K562 (cell line): Measurements from ENCODE around the gene ZNF547. TPM values are rescaled to one million over a fixed set of nuclear protein-coding genes. Genes with fewer than 3 reads are reported as not detected.

Experiments
- KDM4B ChIP-seq, 2 experiments: fragments of 450-650 bp in 1 of 2; sonication (generic) in 1 of 2; IDR thresholded peaks; 2 replicates each; pipeline ENCODE4 v1.6.1; 2016 to 2017; ENCODE audit warnings: borderline replicate concordance in 2 of 2, antibody characterized with exemption in 1 of 2, low read depth in 1 of 2, mild to moderate bottlenecking in 1 of 2
- NBN ChIP-seq: fragments of 450-650 bp; IDR thresholded peaks from 2 replicates; pipeline ENCODE4 v1.6.1; 2016; ENCODE audit warnings: low read depth, mild to moderate bottlenecking
- NCOR1 ChIP-seq: fragments of 450-650 bp; IDR thresholded peaks from 2 replicates; pipeline ENCODE4 v1.6.1; 2016; ENCODE audit warnings: mild to moderate bottlenecking, moderate library complexity
- NR4A1 ChIP-seq, 2 experiments: fragments of 250-450 bp in 1 of 2; fragments of 450-650 bp in 1 of 2; sonication (Bioruptor Pico) in 1 of 2; IDR thresholded peaks; 2 replicates each; pipeline versions ENCODE4 v1.4.0 to v1.6.1; 2016 to 2020; ENCODE audit warnings: mild to moderate bottlenecking in 2 of 2, missing compliant biosample characterization in 1 of 2, missing genetic modification characterization in 1 of 2, moderate library complexity in 1 of 2
- NRF1 ChIP-seq, 2 experiments: fragments of 450-650 bp; IDR thresholded peaks in 1 of 2; conservative IDR thresholded peaks in 1 of 2; 2 replicates each; pipeline ENCODE4 v1.6.1; 2014; ENCODE audit warnings: mild to moderate bottlenecking in 2 of 2
- PHF20 ChIP-seq: fragments of 450-650 bp; IDR thresholded peaks from 2 replicates; pipeline ENCODE4 v1.6.1; 2018; ENCODE audit not compliant: partially characterized antibody
- SAP30 ChIP-seq: fragments of 200-600 bp; sonication (generic); IDR thresholded peaks from 2 replicates; pipeline ENCODE4 v1.6.1; 2012; ENCODE audit warnings: borderline replicate concordance, low read depth, mild to moderate bottlenecking, moderate library complexity, low read length, control low read depth, inconsistent platforms; ENCODE audit not compliant: insufficient read depth, poor library complexity, severe bottlenecking
- SMARCE1 ChIP-seq: fragments of 450-650 bp; IDR thresholded peaks from 2 replicates; pipeline ENCODE4 v1.7.1; 2016; ENCODE audit warnings: mild to moderate bottlenecking
- TAF1 ChIP-seq: IDR thresholded peaks from 2 replicates; pipeline ENCODE4 v1.6.1; 2011; ENCODE audit warnings: mild to moderate bottlenecking, low read length, moderate library complexity; ENCODE audit not compliant: insufficient read depth, control insufficient read depth, severe bottlenecking; ENCODE audit errors: extremely low read depth
- THRAP3 ChIP-seq: fragments of 450-650 bp; IDR thresholded peaks from 2 replicates; pipeline ENCODE4 v1.6.1; 2016; ENCODE audit warnings: mild to moderate bottlenecking, inconsistent platforms, borderline replicate concordance
- ZNF445 ChIP-seq: fragments of 250-450 bp; sonication (Bioruptor Pico); IDR thresholded peaks from 2 replicates; pipeline ENCODE4 v1.4.0; 2020; ENCODE audit warnings: low read depth, mild to moderate bottlenecking, moderate library complexity
- ZNF766 ChIP-seq: fragments of 200-800 bp; sonication (Bioruptor generic); conservative IDR thresholded peaks from 2 replicates; pipeline ENCODE4 v1.6.1; 2016; ENCODE audit warnings: missing genetic modification characterization, missing compliant biosample characterization
- polyA plus RNA-seq, 8 experiments: library from polyadenylated mRNA; depleted of rRNA in 4 of 8; stranded (reverse) in 5 of 8; unstranded in 3 of 8; fragments of >200 nt; fragmentation: Nextera tagmentation in 2 of 8; fragmentation: Illumina TruSeq in 1 of 8; extraction: Ambion mirVana in 2 of 8; extraction: Trizol in 1 of 8; gene quantifications; 2 replicates each; pipeline versions ENCODE4 v1.2.1 to v1.2.3, GENCODE V29; 2011 to 2014; ENCODE audit warnings: inconsistent platforms in 1 of 8, missing spikeins in 1 of 8
- total RNA-seq, 7 experiments: library from RNA; depleted of rRNA in 6 of 7; stranded (reverse); fragments of >200 nt in 6 of 7; fragmentation: Illumina TruSeq in 2 of 7; extraction: Trizol in 2 of 7; gene quantifications; 2 replicates each; pipeline versions ENCODE4 v1.2.1 to v1.2.3, GENCODE V29; 2011 to 2021; ENCODE audit warnings: low replicate concordance in 1 of 7
- TF ChIP-seq, protein P1 (sequence below): sonication (generic); formaldehyde crosslinking; IDR thresholded peaks from 2 replicates; pipeline ENCODE4 v1.8.0; 2023; ENCODE audit warnings: missing genetic modification reagents, mild to moderate bottlenecking, borderline replicate concordance
- TF ChIP-seq, protein P2 (sequence below): fragments of 150-350 bp; IDR thresholded peaks from 2 replicates; pipeline ENCODE4 v1.6.1; 2014; ENCODE audit warnings: low read depth, mild to moderate bottlenecking, low read length, borderline replicate concordance
- TF ChIP-seq, protein P3 (sequence below): IDR thresholded peaks from 3 replicates; pipeline ENCODE4 v1.6.1; 2011; ENCODE audit warnings: borderline replicate concordance, mild to moderate bottlenecking; ENCODE audit not compliant: insufficient read length, insufficient read depth

ZNF547 gene
- total and polyA plus RNA-seq, 9 of the 15 experiments (the other 6 are each of a cell fraction or from before 2014, with no cell fraction given) = 0.03 to 0.96 (median 0.30) TPM

DNA sequence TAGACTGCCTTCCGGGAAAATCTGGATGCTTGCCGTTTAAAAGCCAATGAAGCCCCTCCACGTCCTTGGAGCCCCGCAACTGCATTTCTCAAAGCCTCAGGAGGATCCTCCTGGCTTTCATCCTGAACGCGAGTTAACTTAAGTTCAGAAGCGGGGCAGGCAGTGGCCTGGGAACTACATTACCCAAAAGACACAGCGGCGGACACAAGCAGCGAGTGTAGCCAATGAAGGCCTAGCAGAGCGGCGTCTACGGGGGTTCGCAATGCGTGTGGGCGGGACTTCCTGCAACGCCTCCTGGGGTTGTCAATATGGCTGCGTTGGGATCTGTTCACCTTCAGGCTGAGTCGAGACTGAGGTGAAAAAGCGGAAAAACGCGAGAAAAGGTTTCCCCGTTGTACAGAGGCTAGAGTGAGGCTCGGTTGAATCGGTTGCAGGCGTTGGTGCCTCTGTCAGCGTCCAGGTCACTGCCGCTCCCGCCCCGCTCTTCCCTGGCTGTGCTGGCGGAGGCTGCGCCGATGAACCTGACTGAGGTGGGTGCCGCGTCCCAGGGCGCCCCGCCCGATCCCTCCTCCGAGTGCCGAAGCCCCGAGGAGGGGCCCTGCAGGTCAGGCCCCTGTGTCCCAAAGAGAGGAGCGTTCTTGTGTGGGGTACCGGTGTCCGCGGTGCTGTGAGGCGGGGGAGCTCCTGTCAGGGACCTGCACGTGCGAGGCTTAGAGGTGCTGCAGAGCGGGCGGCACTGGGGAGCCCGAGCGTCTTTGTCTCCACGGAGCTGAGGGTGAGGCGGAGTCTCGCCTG is 47.7 kb downstream of the ZNF547 start, which contains the start of gene ZNF17 (continued):
- TF ChIP-seq, protein P1, sequence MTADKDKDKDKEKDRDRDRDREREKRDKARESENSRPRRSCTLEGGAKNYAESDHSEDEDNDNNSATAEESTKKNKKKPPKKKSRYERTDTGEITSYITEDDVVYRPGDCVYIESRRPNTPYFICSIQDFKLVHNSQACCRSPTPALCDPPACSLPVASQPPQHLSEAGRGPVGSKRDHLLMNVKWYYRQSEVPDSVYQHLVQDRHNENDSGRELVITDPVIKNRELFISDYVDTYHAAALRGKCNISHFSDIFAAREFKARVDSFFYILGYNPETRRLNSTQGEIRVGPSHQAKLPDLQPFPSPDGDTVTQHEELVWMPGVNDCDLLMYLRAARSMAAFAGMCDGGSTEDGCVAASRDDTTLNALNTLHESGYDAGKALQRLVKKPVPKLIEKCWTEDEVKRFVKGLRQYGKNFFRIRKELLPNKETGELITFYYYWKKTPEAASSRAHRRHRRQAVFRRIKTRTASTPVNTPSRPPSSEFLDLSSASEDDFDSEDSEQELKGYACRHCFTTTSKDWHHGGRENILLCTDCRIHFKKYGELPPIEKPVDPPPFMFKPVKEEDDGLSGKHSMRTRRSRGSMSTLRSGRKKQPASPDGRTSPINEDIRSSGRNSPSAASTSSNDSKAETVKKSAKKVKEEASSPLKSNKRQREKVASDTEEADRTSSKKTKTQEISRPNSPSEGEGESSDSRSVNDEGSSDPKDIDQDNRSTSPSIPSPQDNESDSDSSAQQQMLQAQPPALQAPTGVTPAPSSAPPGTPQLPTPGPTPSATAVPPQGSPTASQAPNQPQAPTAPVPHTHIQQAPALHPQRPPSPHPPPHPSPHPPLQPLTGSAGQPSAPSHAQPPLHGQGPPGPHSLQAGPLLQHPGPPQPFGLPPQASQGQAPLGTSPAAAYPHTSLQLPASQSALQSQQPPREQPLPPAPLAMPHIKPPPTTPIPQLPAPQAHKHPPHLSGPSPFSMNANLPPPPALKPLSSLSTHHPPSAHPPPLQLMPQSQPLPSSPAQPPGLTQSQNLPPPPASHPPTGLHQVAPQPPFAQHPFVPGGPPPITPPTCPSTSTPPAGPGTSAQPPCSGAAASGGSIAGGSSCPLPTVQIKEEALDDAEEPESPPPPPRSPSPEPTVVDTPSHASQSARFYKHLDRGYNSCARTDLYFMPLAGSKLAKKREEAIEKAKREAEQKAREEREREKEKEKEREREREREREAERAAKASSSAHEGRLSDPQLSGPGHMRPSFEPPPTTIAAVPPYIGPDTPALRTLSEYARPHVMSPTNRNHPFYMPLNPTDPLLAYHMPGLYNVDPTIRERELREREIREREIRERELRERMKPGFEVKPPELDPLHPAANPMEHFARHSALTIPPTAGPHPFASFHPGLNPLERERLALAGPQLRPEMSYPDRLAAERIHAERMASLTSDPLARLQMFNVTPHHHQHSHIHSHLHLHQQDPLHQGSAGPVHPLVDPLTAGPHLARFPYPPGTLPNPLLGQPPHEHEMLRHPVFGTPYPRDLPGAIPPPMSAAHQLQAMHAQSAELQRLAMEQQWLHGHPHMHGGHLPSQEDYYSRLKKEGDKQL (CRISPR knock-in tag) = no peak
- TF ChIP-seq ZNF445 (CRISPR knock-in tag) = no peak
- TF ChIP-seq TAF1 = peak; percentile 47
- TF ChIP-seq, protein P2, sequence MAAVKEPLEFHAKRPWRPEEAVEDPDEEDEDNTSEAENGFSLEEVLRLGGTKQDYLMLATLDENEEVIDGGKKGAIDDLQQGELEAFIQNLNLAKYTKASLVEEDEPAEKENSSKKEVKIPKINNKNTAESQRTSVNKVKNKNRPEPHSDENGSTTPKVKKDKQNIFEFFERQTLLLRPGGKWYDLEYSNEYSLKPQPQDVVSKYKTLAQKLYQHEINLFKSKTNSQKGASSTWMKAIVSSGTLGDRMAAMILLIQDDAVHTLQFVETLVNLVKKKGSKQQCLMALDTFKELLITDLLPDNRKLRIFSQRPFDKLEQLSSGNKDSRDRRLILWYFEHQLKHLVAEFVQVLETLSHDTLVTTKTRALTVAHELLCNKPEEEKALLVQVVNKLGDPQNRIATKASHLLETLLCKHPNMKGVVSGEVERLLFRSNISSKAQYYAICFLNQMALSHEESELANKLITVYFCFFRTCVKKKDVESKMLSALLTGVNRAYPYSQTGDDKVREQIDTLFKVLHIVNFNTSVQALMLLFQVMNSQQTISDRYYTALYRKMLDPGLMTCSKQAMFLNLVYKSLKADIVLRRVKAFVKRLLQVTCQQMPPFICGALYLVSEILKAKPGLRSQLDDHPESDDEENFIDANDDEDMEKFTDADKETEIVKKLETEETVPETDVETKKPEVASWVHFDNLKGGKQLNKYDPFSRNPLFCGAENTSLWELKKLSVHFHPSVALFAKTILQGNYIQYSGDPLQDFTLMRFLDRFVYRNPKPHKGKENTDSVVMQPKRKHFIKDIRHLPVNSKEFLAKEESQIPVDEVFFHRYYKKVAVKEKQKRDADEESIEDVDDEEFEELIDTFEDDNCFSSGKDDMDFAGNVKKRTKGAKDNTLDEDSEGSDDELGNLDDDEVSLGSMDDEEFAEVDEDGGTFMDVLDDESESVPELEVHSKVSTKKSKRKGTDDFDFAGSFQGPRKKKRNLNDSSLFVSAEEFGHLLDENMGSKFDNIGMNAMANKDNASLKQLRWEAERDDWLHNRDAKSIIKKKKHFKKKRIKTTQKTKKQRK = no peak
- TF ChIP-seq NBN = no peak
- TF ChIP-seq NR4A1 (CRISPR knock-in tag; IDR thresholded peaks at IDR 0.05) = no peak
- no peak for TF ChIP-seq NR4A1 (tag; IDR thresholded peaks at IDR 0.05)
- TF ChIP-seq SMARCE1 = no peak
- TF ChIP-seq NRF1 (conservative IDR thresholded peaks at IDR 0.05 in 1 of 2, IDR thresholded peaks at IDR 0.05 in 1 of 2) = peak; percentile 58 to 72
- no peak for TF ChIP-seq KDM4B (IDR thresholded peaks at IDR 0.05; ENCODE audit: borderline replicate concordance in 2 of 2, low read depth in 1 of 2)
- TF ChIP-seq SAP30 = peak; percentile 77
- no peak for TF ChIP-seq NCOR1
- TF ChIP-seq, protein P3, sequence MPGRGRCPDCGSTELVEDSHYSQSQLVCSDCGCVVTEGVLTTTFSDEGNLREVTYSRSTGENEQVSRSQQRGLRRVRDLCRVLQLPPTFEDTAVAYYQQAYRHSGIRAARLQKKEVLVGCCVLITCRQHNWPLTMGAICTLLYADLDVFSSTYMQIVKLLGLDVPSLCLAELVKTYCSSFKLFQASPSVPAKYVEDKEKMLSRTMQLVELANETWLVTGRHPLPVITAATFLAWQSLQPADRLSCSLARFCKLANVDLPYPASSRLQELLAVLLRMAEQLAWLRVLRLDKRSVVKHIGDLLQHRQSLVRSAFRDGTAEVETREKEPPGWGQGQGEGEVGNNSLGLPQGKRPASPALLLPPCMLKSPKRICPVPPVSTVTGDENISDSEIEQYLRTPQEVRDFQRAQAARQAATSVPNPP = no peak
- 0 out of 2 replicates have a peak, but pooled peaks have one; percentile 38 for TF ChIP-seq ZNF766 (CRISPR knock-in tag)
- peak; percentile 75 for TF ChIP-seq PHF20
- TF ChIP-seq THRAP3 = no peak
